ENCODE measurements around the gene MCM3.

Gene MCM3

GRCh38 chr6:52293067-52293466, 8.5 kb upstream of the MCM3 start:
- no peak for DNase-seq (ENCODE audit: low spot score)
- Histone ChIP-seq H2BK12ac (ENCODE audit: low read length) (no peak overlapping the region), H2BK120ac (ENCODE audit: low read depth, low read length) (no peak overlapping the region), H3K18ac (ENCODE audit: low read length) (no peak overlapping the region), H3K4me2 (ENCODE audit: insufficient read depth, low read length, poor library complexity, severe bottlenecking) (no peak overlapping the region), H3K4ac (ENCODE audit: low read length) (no peak overlapping the region), H3K27me3 (ENCODE audit: control insufficient read depth in 3 of 3, insufficient read depth in 3 of 3, low read depth in 1 of 3, low read length in 3 of 3) (peaks cover 0 to 2% (median 0%) of the 10 kb centered on the region in 3 experiments), H2AK5ac (ENCODE audit: low read depth, low read length) (no peak overlapping the region), H2AFZ (ENCODE audit: low read length) (no peak overlapping the region), H3K4me1 (ENCODE audit: control insufficient read depth in 2 of 2, insufficient read depth in 1 of 2, low read depth in 1 of 2, low read length in 2 of 2) (no peaks in the 10 kb centered on the region), H3K36me3 (replicated peaks in 1 of 2; ENCODE audit: control insufficient read depth in 2 of 2, insufficient read depth in 2 of 2, low read length in 2 of 2) (no peaks in the 10 kb centered on the region), H4K91ac (ENCODE audit: low read depth, low read length, poor library complexity) (no peak overlapping the region), H3K14ac (ENCODE audit: low read length) (no peak overlapping the region), H4K8ac (ENCODE audit: low read depth, low read length) (no peak overlapping the region), H3K79me1 (ENCODE audit: low read depth, low read length) (no peaks in the 10 kb centered on the region), H3K4me3 (ENCODE audit: low read length in 2 of 2) (no peak overlapping the region), H2BK5ac (ENCODE audit: low read length) (no peak overlapping the region), H3K9me3 (replicated peaks in 1 of 2; ENCODE audit: control insufficient read depth in 2 of 2, insufficient read depth in 1 of 2, low read depth in 1 of 2, low read length in 2 of 2) (peaks cover 5 to 7% of the 10 kb centered on the region in 2 donors), H3K9ac (ENCODE audit: low read depth, low read length, poor library complexity) (no peak overlapping the region), H3K27ac (replicated peaks; ENCODE audit: low read length) (no peak overlapping the region), H2BK15ac (ENCODE audit: low read length) (no peak overlapping the region), H3K23ac (ENCODE audit: low read depth, low read length, poor library complexity) (no peak overlapping the region)

GRCh38 chr6:52288841-52289240, 4.3 kb upstream of the MCM3 start:
- no peak for DNase-seq (ENCODE audit: low spot score)
- Histone ChIP-seq H3K14ac (ENCODE audit: low read length) (no peak overlapping the region), H2BK120ac (ENCODE audit: low read depth, low read length) (no peak overlapping the region), H3K4me2 (ENCODE audit: insufficient read depth, low read length, poor library complexity, severe bottlenecking) (no peak overlapping the region), H3K23ac (ENCODE audit: low read depth, low read length, poor library complexity) (no peak overlapping the region), H4K8ac (ENCODE audit: low read depth, low read length) (no peak overlapping the region), H2AFZ (ENCODE audit: low read length) (no peak overlapping the region), H3K27me3 (ENCODE audit: control insufficient read depth in 3 of 3, insufficient read depth in 3 of 3, low read depth in 1 of 3, low read length in 3 of 3) (no peaks in the 10 kb centered on the region), H3K27ac (replicated peaks; ENCODE audit: low read length) (no peak overlapping the region), H3K18ac (ENCODE audit: low read length) (no peak overlapping the region), H3K4me1 (ENCODE audit: control insufficient read depth in 2 of 2, insufficient read depth in 1 of 2, low read depth in 1 of 2, low read length in 2 of 2) (peaks cover 0 to 3% of the 10 kb centered on the region in 2 donors), H3K79me1 (ENCODE audit: low read depth, low read length) (peaks cover 3% of the 10 kb centered on the region), H3K4ac (ENCODE audit: low read length) (no peak overlapping the region), H2BK12ac (ENCODE audit: low read length) (no peak overlapping the region), H2AK5ac (ENCODE audit: low read depth, low read length) (no peak overlapping the region), H3K4me3 (ENCODE audit: low read length in 2 of 2) (no peak overlapping the region), H2BK15ac (ENCODE audit: low read length) (no peak overlapping the region), H2BK5ac (ENCODE audit: low read length) (no peak overlapping the region), H4K91ac (ENCODE audit: low read depth, low read length, poor library complexity) (no peak overlapping the region), H3K9me3 (replicated peaks in 1 of 2; ENCODE audit: control insufficient read depth in 2 of 2, insufficient read depth in 1 of 2, low read depth in 1 of 2, low read length in 2 of 2) (no peaks in the 10 kb centered on the region), H3K9ac (ENCODE audit: low read depth, low read length, poor library complexity) (no peak overlapping the region), H3K36me3 (replicated peaks in 1 of 2; ENCODE audit: control insufficient read depth in 2 of 2, insufficient read depth in 2 of 2, low read length in 2 of 2) (no peaks in the 10 kb centered on the region)
- no CpG with 5 or more reads among the region's 2 CpGs for WGBS, 2 donors (ENCODE audit: extremely low coverage in 2 of 2, insufficient read length in 2 of 2, insufficient replicate concordance in 1 of 2)

GRCh38 chr6:52288216-52288615, 3.7 kb upstream of the MCM3 start:
- no peak overlapping the region for H4K91ac ChIP-seq (ENCODE audit: low read depth, low read length, poor library complexity)
- H3K9me3 ChIP-seq (replicated peaks in 1 of 2; ENCODE audit: control insufficient read depth in 2 of 2, insufficient read depth in 1 of 2, low read depth in 1 of 2, low read length in 2 of 2), result no peaks in the 10 kb centered on the region
- peaks cover 1 to 3% of the 10 kb centered on the region in 2 donors for H3K4me1 ChIP-seq (ENCODE audit: control insufficient read depth in 2 of 2, insufficient read depth in 1 of 2, low read depth in 1 of 2, low read length in 2 of 2)
- H2AFZ ChIP-seq (ENCODE audit: low read length), result no peak overlapping the region
- WGBS, 2 donors (ENCODE audit: extremely low coverage in 2 of 2, insufficient read length in 2 of 2, insufficient replicate concordance in 1 of 2), result no CpG with 5 or more reads among the region's 7 CpGs
- H2BK5ac ChIP-seq (ENCODE audit: low read length), result no peak overlapping the region
- H3K36me3 ChIP-seq (replicated peaks in 1 of 2; ENCODE audit: control insufficient read depth in 2 of 2, insufficient read depth in 2 of 2, low read length in 2 of 2), result peaks cover 0 to 4% of the 10 kb centered on the region in 2 donors
- H3K79me1 ChIP-seq (ENCODE audit: low read depth, low read length), result peaks cover 3% of the 10 kb centered on the region
- no peak overlapping the region for H3K18ac ChIP-seq (ENCODE audit: low read length)
- H3K23ac ChIP-seq (ENCODE audit: low read depth, low read length, poor library complexity), result no peak overlapping the region
- no peak overlapping the region for H3K27ac ChIP-seq (replicated peaks; ENCODE audit: low read length)
- H2BK12ac ChIP-seq (ENCODE audit: low read length), result no peak overlapping the region
- no peak overlapping the region for H3K4me3 ChIP-seq (ENCODE audit: low read length in 2 of 2)
- no peak overlapping the region for H2AK5ac ChIP-seq (ENCODE audit: low read depth, low read length)
- H3K4me2 ChIP-seq (ENCODE audit: insufficient read depth, low read length, poor library complexity, severe bottlenecking), result no peak overlapping the region
- H3K4ac ChIP-seq (ENCODE audit: low read length), result no peak overlapping the region
- H3K9ac ChIP-seq (ENCODE audit: low read depth, low read length, poor library complexity), result no peak overlapping the region
- no peak overlapping the region for H2BK15ac ChIP-seq (ENCODE audit: low read length)
- no peaks in the 10 kb centered on the region for H3K27me3 ChIP-seq (ENCODE audit: control insufficient read depth in 3 of 3, insufficient read depth in 3 of 3, low read depth in 1 of 3, low read length in 3 of 3)
- DNase-seq (ENCODE audit: low spot score), result no peak
- H3K14ac ChIP-seq (ENCODE audit: low read length), result no peak overlapping the region
- no peak overlapping the region for H2BK120ac ChIP-seq (ENCODE audit: low read depth, low read length)
- no peak overlapping the region for H4K8ac ChIP-seq (ENCODE audit: low read depth, low read length)

- peak; percentile 51 for DNase-seq (ENCODE audit: low spot score)
- no peak overlapping the region for H2AK5ac ChIP-seq (ENCODE audit: low read depth, low read length)
- H3K36me3 ChIP-seq (replicated peaks in 1 of 2; ENCODE audit: control insufficient read depth in 2 of 2, insufficient read depth in 2 of 2, low read length in 2 of 2), result peaks cover 8 to 17% of the 10 kb centered on the region in 2 donors
- H3K23ac ChIP-seq (ENCODE audit: low read depth, low read length, poor library complexity), result no peak overlapping the region
- H3K27ac ChIP-seq (replicated peaks; ENCODE audit: low read length), result no peak overlapping the region
- no peak overlapping the region for H3K14ac ChIP-seq (ENCODE audit: low read length)
- peak overlapping the region; percentile 69 for H2AFZ ChIP-seq (ENCODE audit: low read length)
- peaks cover 3% of the 10 kb centered on the region for H3K79me1 ChIP-seq (ENCODE audit: low read depth, low read length)
- H3K4me2 ChIP-seq (ENCODE audit: insufficient read depth, low read length, poor library complexity, severe bottlenecking), result no peak overlapping the region
- no peak overlapping the region for H2BK120ac ChIP-seq (ENCODE audit: low read depth, low read length)
- H3K4me1 ChIP-seq (ENCODE audit: control insufficient read depth in 2 of 2, insufficient read depth in 1 of 2, low read depth in 1 of 2, low read length in 2 of 2), result peaks cover 3 to 7% of the 10 kb centered on the region in 2 donors
- no peak overlapping the region for H4K8ac ChIP-seq (ENCODE audit: low read depth, low read length)
- no peak overlapping the region for H3K18ac ChIP-seq (ENCODE audit: low read length)
- H3K4me3 ChIP-seq (ENCODE audit: low read length in 2 of 2), result no peak overlapping the region
- H4K91ac ChIP-seq (ENCODE audit: low read depth, low read length, poor library complexity), result no peak overlapping the region
- no peak overlapping the region for H2BK5ac ChIP-seq (ENCODE audit: low read length)
- no peaks in the 10 kb centered on the region for H3K9me3 ChIP-seq (replicated peaks in 1 of 2; ENCODE audit: control insufficient read depth in 2 of 2, insufficient read depth in 1 of 2, low read depth in 1 of 2, low read length in 2 of 2)
- no peak overlapping the region for H3K9ac ChIP-seq (ENCODE audit: low read depth, low read length, poor library complexity)
- H3K27me3 ChIP-seq (ENCODE audit: control insufficient read depth in 3 of 3, insufficient read depth in 3 of 3, low read depth in 1 of 3, low read length in 3 of 3), result peaks cover 0 to 2% (median 0%) of the 10 kb centered on the region in 3 experiments
- H3K4ac ChIP-seq (ENCODE audit: low read length), result no peak overlapping the region
- H2BK15ac ChIP-seq (ENCODE audit: low read length), result no peak overlapping the region
- WGBS, 2 donors (ENCODE audit: extremely low coverage in 2 of 2, insufficient read length in 2 of 2, insufficient replicate concordance in 1 of 2), result no CpG with 5 or more reads among the region's 2 CpGs
- no peak overlapping the region for H2BK12ac ChIP-seq (ENCODE audit: low read length)
Measured at GRCh38 chr6:52286798-52287432, 2.4 kb upstream of the MCM3 start.
